ENCODE results near the gene FCSK.

The FCSK gene

GRCh38 chr16:70433458-70434103, 20.8 kb upstream of the FCSK start:
- DNase-seq (ENCODE audit: low spot score) = no peak
- no peak for TF ChIP-seq CTCF (IDR thresholded peaks at IDR 0.05; ENCODE audit: extremely low read depth, missing control alignments)

GRCh38 chr16:70434484-70435260, 19.7 kb upstream of the FCSK start:
- no peak for TF ChIP-seq CTCF (IDR thresholded peaks at IDR 0.05; ENCODE audit: extremely low read depth, missing control alignments)
- DNase-seq (ENCODE audit: low spot score) = peak; percentile 34

- TF ChIP-seq CTCF (IDR thresholded peaks at IDR 0.05; ENCODE audit: extremely low read depth, missing control alignments) = no peak
- DNase-seq (ENCODE audit: low spot score) = no peak
Observed at GRCh38 chr16:70437017-70437581, 17.3 kb upstream of the FCSK start.

GRCh38 chr16:70437582-70438557, 16.5 kb upstream of the FCSK start:
- no peak for TF ChIP-seq CTCF (IDR thresholded peaks at IDR 0.05; ENCODE audit: extremely low read depth, missing control alignments)
- DNase-seq (ENCODE audit: low spot score) = peak; percentile 49

- no peak for TF ChIP-seq CTCF (IDR thresholded peaks at IDR 0.05; ENCODE audit: extremely low read depth, missing control alignments)
- no peak for DNase-seq (ENCODE audit: low spot score)
Observed at GRCh38 chr16:70438585-70438968, 15.8 kb upstream of the FCSK start.

GRCh38 chr16:70438969-70439862, 15.2 kb upstream of the FCSK start, which contains the start of gene ST3GAL2:
TSS of gene ST3GAL2 (minus strand) at chr16:70439100. CDS start at chr16:70398530, 40,570 bp downstream.
- peak; percentile 5 for TF ChIP-seq CTCF (IDR thresholded peaks at IDR 0.05; ENCODE audit: extremely low read depth, missing control alignments)
- DNase-seq (ENCODE audit: low spot score) = peak; percentile 97
